Measurements from ENCODE around the gene MAP3K5. TPM values are rescaled to one million over a fixed set of nuclear protein-coding genes. Genes with fewer than 3 reads are reported as not detected.
A peak's percentile ranks its signal among the peaks of the same experiment; 100 is the strongest.

Gene MAP3K5
- total RNA-seq, 1 experiment from 2014 or later: 2.0 TPM

GRCh38 chr6:136571065-136571464 lies 221.2 kb downstream of the MAP3K5 start:
- no peak for DNase-seq (ENCODE audit: low spot score)

- no peak for DNase-seq (ENCODE audit: low spot score)
Observed at GRCh38 chr6:136568129-136568528, 224.1 kb downstream of the MAP3K5 start.

- DNase-seq (ENCODE audit: low spot score): no peak
Observed at GRCh38 chr6:136567688-136568087, 224.6 kb downstream of the MAP3K5 start.

GRCh38 chr6:136566851-136567250 lies 225.4 kb downstream of the MAP3K5 start:
- no peak for DNase-seq (ENCODE audit: low spot score)

GRCh38 chr6:136566007-136566487 lies 226.2 kb downstream of the MAP3K5 start:
- DNase-seq (ENCODE audit: low spot score): no peak

- DNase-seq (ENCODE audit: low spot score): no peak
Observed at GRCh38 chr6:136564180-136564579, 228.1 kb downstream of the MAP3K5 start.

- no peak for DNase-seq (ENCODE audit: low spot score)
Observed at GRCh38 chr6:136563386-136564152, 228.7 kb downstream of the MAP3K5 start.

GRCh38 chr6:136562211-136562610 lies 230.1 kb downstream of the MAP3K5 start:
- DNase-seq (ENCODE audit: low spot score): no peak

- no peak for DNase-seq (ENCODE audit: low spot score)
Observed at GRCh38 chr6:136553166-136553787, 239.0 kb downstream of the MAP3K5 start.

- no peak for DNase-seq (ENCODE audit: low spot score)
Observed at GRCh38 chr6:136552054-136552453, 240.2 kb downstream of the MAP3K5 start.

- DNase-seq (ENCODE audit: low spot score): no peak
Observed at GRCh38 chr6:136551103-136551502, 241.2 kb downstream of the MAP3K5 start.

- DNase-seq (ENCODE audit: low spot score): peak; percentile 10
Observed at GRCh38 chr6:136550330-136551071, 241.8 kb downstream of the MAP3K5 start, which contains the start of gene MAP7. Gene MAP7 (minus strand): TSS chr6:136550422. CDS start chr6:136550408, 14 bp downstream.

- no peak for DNase-seq (ENCODE audit: low spot score)
Observed at GRCh38 chr6:136550045-136550329, 242.3 kb downstream of the MAP3K5 start.

GRCh38 chr6:136549300-136550044 lies 242.8 kb downstream of the MAP3K5 start:
- DNase-seq (ENCODE audit: low spot score): no peak

- DNase-seq (ENCODE audit: low spot score): no peak
Observed at GRCh38 chr6:136548582-136549299, 243.5 kb downstream of the MAP3K5 start.

GRCh38 chr6:136547871-136548270 lies 244.4 kb downstream of the MAP3K5 start:
- no peak for DNase-seq (ENCODE audit: low spot score)

- DNase-seq (ENCODE audit: low spot score): peak; percentile 37
Observed at GRCh38 chr6:136547336-136547735, 244.9 kb downstream of the MAP3K5 start.

GRCh38 chr6:136546331-136546730 lies 245.9 kb downstream of the MAP3K5 start:
- DNase-seq (ENCODE audit: low spot score): no peak

- DNase-seq (ENCODE audit: low spot score): no peak
Observed at GRCh38 chr6:136544326-136544725, 248.0 kb downstream of the MAP3K5 start.

- no peak for DNase-seq (ENCODE audit: low spot score)
Observed at GRCh38 chr6:136541395-136541794, 250.9 kb downstream of the MAP3K5 start.

GRCh38 chr6:136539967-136540652 lies 252.2 kb downstream of the MAP3K5 start:
- DNase-seq (ENCODE audit: low spot score): peak; percentile 25

Data from A172 (cell line).